RWPE1 (cell line): ENCODE measurements around the gene GRID2.

Experiments
- CTCF ChIA-PET: fragments of 350-600 bp; sonication (Branson Sonifier 250); formaldehyde crosslinking; extraction: SDS; loops from one replicate; lab custom pipeline; 2021; lab: Yijun Ruan, JAX
- POLR2A ChIA-PET: fragments of 400-600 bp; formaldehyde crosslinking; extraction: SDS; loops from one replicate; lab custom pipeline; 2020; ENCODE audit warnings: antibody characterized with exemption; ENCODE audit not compliant: low non-redundant PET; lab: Yijun Ruan, JAX
- DNase-seq: peaks from one replicate; pipeline ENCODE4 v3.0.0; 2012; ENCODE audit warnings: low spot score
- H3K27ac ChIP-seq: fragments of 450-650 bp; 2 replicates; pipeline ENCODE4 v1.5.1; 2017
- TF ChIP-seq, protein P1 (sequence below): fragments of 450-650 bp; conservative IDR thresholded peaks from 2 replicates; pipeline ENCODE4 v1.5.1; 2017; ENCODE audit warnings: low read depth, mild to moderate bottlenecking

Gene GRID2

GRCh38 chr4:93698686-93699085 is 1394.9 kb downstream of the GRID2 start:
- TF ChIP-seq, protein P1, sequence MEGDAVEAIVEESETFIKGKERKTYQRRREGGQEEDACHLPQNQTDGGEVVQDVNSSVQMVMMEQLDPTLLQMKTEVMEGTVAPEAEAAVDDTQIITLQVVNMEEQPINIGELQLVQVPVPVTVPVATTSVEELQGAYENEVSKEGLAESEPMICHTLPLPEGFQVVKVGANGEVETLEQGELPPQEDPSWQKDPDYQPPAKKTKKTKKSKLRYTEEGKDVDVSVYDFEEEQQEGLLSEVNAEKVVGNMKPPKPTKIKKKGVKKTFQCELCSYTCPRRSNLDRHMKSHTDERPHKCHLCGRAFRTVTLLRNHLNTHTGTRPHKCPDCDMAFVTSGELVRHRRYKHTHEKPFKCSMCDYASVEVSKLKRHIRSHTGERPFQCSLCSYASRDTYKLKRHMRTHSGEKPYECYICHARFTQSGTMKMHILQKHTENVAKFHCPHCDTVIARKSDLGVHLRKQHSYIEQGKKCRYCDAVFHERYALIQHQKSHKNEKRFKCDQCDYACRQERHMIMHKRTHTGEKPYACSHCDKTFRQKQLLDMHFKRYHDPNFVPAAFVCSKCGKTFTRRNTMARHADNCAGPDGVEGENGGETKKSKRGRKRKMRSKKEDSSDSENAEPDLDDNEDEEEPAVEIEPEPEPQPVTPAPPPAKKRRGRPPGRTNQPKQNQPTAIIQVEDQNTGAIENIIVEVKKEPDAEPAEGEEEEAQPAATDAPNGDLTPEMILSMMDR, result no peak
- POLR2A ChIA-PET, result no interaction called here
- H3K27ac ChIP-seq, result no peak overlapping the region
- CTCF ChIA-PET, result no interaction called here
- DNase-seq, result no peak

DNA sequence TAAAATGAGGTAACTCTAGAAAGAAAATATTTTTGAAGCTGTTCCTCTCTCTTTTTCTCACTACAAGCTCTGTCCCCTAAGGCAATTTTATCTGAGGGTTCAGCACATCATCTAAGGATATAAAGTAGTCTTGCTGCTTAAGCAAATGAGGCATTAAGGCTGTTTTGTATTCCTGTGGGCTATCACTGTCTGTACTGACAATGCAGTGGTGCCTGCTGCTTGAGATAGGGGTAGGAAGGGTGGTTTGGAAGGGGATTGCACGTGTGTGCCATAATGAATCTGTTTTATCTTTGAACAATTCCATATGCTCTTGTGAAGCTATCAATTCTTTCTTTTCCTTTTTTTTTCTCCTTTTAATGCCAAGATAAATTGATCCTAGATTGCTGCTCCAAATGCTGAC is 1396.8 kb downstream of the GRID2 start:
- no peak overlapping the region for H3K27ac ChIP-seq
- DNase-seq, result no peak
- ChIA-PET POLR2A (no interaction called here), CTCF (interaction anchor here (0.6 kb wide), 1 partner anchor 517 kb away, joined by 3 read pairs; no protein-coding TSS in a partner anchor)
- TF ChIP-seq, protein P1, result no peak

DNA sequence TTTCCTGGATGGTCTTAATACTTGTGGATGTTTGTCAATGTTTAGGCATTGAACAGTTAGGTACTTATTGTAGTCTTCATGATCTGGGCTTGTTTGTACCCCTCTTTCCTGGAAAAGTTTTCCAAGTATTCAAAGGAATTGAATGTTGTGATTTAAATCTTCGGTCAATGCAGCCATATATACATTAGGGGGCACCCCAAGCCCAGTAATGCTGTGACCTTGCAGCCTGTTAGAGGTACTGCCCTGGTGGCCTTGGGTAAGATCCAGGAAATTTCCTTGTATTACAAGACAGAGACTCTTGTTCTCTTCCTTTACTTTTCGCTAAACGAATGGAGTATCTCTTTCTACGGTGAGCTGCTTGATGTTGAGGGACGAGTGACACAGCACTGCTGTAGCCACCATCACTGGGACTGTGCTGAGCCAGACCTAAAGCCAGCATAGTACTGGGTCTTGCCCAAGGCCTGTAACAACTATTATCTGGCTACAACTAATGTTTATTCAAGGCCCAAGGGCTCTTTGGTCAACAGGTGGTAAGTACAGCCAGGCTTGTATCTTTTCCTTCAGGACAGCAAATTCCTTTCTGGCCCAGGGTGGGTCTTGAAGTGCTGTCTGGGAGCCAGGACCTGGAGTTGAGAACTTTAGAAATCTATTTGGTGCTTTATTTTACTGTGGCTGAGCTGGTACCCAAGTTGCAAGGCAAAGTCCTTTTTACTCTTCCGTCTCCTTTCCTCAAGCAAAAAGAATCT is 1406.5 kb downstream of the GRID2 start:
- no peak overlapping the region for H3K27ac ChIP-seq
- TF ChIP-seq, protein P1, result no peak
- CTCF ChIA-PET, result interaction anchor here (0.6 kb wide), 1 partner anchor 1217 kb away, joined by 4 read pairs; no protein-coding TSS in a partner anchor
- DNase-seq, result no peak
- POLR2A ChIA-PET, result no interaction called here

DNA sequence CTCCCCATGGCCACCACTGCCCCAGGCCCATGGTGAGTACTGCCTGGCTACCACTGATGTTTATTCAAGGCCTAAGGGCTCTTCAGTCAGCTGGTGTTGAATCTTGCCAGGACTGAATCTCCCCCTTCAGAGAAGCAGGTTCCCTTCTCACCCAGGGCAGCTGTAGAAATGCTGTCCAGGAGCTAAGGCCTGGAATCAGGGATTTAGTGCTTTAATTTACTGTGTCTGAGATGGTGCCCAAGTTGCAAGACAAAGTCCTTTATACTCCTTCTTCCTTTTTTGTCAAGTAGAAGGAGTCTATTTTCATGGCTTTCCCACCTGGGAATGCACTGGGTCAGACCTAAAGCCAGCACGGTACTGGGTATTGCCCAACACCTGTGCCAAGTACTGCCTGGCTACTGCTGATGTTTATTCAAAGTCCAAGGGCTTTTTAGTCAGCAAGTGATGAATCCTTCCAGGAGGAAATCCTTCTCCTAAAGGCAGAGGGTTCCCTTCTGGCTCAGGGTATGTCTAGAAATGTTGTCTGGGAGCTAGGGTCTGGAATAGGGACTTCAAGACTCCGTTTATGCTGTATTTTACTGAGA is 1407.2 kb downstream of the GRID2 start:
- ChIA-PET CTCF (interaction anchor here (0.6 kb wide), 1 partner anchor 1216 kb away, joined by 4 read pairs; no protein-coding TSS in a partner anchor), POLR2A (no interaction called here)
- H3K27ac ChIP-seq, result no peak overlapping the region
- TF ChIP-seq, protein P1, result no peak
- no peak for DNase-seq

- ChIA-PET CTCF (no interaction called here), POLR2A (no interaction called here)
- DNase-seq, result no peak
- TF ChIP-seq, protein P1, result no peak
- H3K27ac ChIP-seq, result no peak overlapping the region
Measured at GRCh38 chr4:93718233-93718632, 1414.5 kb downstream of the GRID2 start.

DNA sequence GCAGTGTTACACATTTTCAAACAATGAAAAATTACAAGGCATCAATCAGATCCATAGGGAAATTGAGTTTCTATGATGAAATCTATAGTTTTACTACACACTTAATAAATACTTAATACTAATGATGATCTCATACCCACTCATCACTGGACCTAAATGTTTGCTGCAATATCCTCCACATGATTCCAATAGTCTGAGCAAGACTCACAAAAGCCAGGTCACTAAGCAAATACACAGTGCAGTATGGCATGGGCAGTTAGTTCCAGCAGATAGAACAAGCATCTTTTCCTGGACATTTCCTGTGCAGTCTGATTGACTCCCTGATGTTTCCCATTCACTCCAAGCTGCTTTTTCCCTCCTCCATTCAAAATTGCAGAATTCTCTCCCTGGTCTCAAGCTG is 1415.8 kb downstream of the GRID2 start:
- no peak overlapping the region for H3K27ac ChIP-seq
- ChIA-PET CTCF (no interaction called here), POLR2A (no interaction called here)
- TF ChIP-seq, protein P1, result no peak
- DNase-seq, result no peak
